RPMI8226 (cell line): ENCODE results near the gene TBX6.
"Not testable (repeated sequence)": the region's sequence is repeated elsewhere in the genome, so short reads cannot be mapped to it uniquely, and the experiment has no call there.

Source experiments
- DNase-seq: peaks from one replicate; pipeline ENCODE4 v3.0.0-alpha.2; 2015

Gene TBX6, protein sequence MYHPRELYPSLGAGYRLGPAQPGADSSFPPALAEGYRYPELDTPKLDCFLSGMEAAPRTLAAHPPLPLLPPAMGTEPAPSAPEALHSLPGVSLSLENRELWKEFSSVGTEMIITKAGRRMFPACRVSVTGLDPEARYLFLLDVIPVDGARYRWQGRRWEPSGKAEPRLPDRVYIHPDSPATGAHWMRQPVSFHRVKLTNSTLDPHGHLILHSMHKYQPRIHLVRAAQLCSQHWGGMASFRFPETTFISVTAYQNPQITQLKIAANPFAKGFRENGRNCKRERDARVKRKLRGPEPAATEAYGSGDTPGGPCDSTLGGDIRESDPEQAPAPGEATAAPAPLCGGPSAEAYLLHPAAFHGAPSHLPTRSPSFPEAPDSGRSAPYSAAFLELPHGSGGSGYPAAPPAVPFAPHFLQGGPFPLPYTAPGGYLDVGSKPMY

DNA sequence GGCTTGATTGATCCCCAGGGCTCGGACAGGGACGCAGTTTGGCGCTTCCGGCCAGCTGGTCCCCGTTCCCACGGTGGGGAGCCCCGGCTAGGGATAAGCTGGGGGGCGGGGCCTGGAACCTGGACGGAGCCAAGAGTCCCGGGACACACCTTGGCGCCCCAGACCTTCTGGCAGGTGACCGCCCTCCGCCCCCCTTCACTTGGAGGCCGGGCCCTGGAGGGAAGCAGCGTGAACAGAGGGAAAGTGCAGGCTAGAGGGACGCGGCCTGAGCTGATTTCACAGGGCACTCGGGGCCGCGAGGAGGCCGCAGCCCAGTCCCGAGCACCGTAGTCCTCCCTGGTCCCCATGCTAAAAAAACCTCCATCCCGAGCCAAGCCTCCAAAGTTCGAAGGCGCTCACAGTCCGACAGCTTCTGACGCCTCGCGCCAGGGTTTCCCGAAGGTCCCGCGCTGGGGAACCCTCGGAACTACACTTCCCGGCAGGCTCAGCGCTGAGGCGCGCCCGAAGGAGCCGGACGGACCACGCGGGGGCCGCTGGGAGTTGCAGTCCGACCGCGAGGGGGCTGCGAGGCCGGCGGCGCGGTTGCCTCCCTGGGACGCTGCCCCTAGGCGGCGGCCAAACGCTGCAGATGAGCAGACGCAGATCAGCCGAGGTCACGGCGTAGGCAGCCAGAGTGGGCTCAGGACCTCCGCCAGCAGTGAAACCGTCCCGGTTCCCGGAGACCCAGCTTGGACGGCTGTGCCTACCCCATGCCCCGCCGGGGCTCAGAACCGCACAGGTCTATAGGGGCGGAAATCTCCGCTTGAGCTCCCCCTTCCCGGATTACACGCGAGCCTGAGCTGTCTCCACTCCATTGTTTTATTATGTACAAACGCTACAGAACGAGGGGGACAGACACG, at the start of gene TBX6:
Gene TBX6, minus strand, starts transcription at position 451 of the 899 bp plus-strand sequence. CDS start 731 bp downstream, outside the sequence.
- peak; percentile 98 for DNase-seq

- DNase-seq = peak; percentile 36
Observed at GRCh38 chr16:30139583-30140481, 48.1 kb upstream of the TBX6 start.

- DNase-seq = no peak
Observed at GRCh38 chr16:30137897-30138296, 46.2 kb upstream of the TBX6 start.

DNA sequence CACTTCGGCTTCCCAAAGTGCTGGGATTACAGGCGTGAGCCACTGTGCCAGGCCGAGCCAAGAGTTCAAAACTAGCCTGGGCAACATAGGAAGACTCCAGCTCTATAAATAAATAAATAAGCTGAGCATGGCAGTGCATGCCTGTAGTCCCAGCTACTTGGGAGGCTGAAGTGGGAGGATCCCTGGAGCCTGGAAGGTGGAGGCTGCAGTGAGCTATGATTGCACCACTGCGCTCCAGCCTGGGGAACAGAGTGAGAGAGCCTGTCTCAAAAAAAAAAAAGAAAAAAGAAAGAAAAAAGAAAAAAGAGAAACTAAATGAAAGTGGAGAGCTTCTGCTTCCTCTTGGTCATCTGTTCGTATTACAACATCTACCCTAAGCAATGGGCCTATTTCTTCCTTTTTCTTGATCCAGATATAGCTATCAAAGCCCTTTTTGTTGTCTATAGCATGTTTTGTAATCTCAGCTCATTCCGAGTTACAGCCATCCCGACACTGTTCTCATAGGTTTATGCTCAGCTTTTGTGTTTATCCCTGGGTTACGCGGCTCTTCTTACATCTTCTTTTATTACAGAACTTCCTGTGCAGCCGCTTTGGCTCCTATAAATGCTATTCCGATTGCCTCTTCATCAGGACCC, 45.4 kb upstream of the TBX6 start:
- DNase-seq = no peak

- DNase-seq = no peak
Observed at GRCh38 chr16:30132591-30132990, 40.9 kb upstream of the TBX6 start.

- DNase-seq = peak; percentile 70
Observed at GRCh38 chr16:30131869-30132475, 40.2 kb upstream of the TBX6 start.

- DNase-seq = no peak
Observed at GRCh38 chr16:30127993-30128392, 36.3 kb upstream of the TBX6 start.

DNA sequence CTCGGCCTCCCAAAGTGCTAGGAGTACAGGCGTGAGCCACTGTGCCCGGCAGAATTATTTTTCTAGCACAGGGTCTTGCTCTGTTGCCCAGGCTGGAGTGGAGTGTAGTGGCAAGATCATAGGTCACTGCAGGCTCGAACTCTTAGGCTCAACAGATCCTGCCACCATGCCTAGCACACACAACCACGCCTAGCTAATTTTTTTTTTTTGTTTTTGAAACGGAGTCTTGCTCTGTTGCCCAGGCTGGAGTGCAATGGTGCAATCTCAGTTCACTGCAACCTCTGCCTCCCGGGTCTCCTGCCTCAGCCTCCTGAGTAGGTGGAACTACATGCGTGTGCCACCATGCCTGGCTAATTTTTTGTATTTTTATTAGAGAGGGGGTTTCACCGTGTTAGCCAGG, 34.0 kb upstream of the TBX6 start:
- not testable (repeated sequence) for DNase-seq

- no peak for DNase-seq
Observed at GRCh38 chr16:30124985-30125379, 33.3 kb upstream of the TBX6 start.

DNA sequence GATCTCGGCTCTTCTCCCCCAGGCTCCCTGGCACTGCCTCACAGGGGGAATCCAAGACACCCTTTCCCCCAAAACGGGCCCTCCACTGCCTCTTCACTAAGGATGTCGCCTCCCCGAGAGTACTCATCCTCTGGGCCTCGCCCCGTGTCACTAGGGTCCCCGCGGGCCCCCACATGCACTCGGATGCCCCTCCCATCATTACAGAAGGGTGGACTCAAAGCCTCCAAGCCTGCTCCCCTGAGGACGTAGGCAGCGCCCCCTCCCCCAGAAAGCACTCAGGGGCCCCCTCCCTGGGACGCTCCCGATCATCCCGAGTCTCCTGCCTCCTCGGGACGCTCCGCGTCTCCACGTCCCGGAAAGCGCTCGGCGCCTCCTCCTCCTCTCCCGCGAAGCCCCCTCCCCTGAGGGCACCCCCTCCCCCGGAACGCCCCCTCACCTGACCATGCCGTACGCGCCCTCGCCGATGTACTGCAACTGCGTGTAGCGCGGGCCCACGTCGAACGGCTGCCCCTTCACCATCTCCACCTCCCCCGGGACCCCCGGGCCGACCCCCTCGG, 31.0 kb upstream of the TBX6 start:
- peak; percentile 33 for DNase-seq

DNA sequence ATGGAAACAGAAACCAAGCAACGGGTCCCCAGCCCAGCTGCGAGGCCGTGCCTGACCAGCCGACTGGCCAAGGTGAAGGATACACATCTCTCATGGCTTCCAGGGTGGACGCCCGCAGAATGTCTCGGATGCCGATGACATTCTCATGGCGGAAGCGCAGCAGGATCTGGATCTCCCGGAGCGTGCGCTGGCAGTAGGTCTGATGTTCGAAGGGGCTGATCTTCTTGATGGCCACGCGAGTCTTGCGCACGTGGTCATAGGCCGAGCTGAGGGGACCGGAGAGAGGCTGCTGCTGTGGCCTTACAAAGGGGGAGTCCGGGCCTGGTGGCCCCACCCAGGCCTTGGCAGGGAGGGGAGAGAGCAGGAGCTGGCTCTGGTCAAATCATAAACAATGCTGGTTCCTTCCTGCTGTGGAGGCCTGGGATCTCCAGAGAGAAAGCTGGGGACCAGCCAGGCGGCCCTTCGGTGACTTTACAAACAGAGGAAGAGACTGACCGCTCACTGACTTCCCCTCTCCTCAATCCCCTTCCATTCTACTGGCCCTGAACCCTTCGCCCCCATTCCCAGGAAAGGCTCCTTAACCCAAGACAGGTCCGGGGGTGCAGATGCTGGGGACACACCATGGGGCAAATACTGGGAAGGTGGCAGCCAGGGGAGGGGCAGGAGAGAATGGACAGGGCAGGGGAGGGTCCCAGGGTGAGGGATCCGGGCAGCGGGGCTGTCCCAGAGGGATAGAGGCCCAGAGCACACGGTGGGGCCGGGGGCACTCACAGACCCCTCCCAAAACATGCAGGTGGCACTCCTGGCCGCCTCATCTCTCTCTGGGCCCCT, 30.2 kb upstream of the TBX6 start:
- no peak for DNase-seq

DNA sequence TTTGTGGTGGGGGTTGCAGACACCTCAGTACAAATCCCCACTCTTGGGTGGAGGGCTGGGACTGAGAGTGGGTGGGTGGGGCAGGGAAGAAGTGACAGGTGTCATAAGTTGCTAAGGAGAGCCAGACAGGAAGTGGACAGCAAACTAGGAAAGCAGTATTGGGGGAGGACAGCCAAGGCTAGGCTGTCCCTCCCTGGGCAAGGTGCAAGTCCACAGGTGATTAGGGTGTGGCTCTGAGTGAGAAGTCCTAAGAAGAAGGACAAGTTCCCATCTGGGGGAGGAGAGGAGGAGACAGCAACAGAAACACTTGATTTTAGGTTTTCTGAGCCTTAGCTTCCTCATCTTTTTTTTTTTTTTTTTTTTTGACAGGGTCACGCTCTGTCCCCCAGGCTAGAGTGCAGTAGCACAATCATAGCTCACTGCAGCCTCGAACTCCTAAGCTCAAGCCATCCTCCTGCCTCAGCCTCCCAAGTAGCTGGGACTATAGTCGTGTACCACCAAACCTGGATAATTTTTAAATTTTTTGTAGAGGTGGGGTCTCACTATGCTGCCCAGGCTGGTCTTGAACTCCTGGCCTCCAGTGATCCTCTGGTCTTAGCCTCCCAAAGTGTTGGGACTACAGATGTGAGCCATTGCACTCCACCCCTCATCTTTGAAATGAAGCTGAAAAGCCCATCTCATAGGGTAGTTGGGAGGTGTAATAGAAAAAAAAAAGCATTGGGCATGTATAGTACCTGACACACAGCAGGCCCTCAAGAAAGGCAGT, 28.8 kb upstream of the TBX6 start:
- no peak for DNase-seq

GRCh38 chr16:30119428-30119827, 27.7 kb upstream of the TBX6 start:
- no peak for DNase-seq

- no peak for DNase-seq
Observed at GRCh38 chr16:30117768-30118167, 26.0 kb upstream of the TBX6 start.

DNA sequence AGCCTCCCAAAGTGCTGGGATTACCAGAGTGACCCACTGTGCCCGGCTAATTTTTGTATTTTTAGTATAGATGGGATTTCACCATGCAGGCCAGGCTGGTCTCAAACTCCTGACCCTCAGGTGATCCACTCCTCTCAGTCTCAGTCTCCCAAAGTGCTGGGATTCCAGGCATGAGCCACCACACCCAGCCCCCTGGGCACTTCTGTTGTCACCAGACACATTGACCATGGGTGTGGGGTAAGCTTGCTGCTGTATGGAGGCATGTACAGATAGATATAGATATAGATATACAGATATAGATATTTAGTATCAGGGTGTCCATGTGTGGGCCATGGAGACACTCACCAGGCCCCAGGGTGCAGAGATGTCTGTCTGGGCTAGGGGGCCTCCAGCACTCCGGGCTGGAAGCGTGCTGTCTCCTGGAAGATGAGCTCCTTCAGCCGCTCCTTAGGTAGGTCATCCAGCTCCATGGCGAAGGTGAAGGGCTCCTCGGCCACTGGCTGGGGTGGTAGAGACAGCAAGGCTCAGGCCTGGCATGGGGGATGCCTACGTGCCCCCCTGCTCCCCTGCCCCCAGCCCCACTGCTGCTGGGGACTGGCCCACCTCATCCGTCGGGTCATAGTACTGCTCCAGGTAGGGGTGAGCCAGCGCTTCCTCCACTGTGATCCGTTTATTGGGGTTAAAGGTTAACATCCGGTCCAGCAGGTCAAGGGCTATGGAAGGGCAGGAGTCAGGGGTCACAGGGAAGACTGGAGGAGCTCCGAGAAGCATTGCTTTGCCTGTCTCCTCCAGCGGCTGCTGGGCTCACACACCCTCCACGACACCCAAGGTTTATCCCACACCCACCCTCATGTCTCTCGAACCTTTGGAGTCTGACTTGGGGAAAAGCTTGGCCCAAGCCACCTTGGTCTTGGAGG, 24.8 kb upstream of the TBX6 start:
- no peak for DNase-seq

DNA sequence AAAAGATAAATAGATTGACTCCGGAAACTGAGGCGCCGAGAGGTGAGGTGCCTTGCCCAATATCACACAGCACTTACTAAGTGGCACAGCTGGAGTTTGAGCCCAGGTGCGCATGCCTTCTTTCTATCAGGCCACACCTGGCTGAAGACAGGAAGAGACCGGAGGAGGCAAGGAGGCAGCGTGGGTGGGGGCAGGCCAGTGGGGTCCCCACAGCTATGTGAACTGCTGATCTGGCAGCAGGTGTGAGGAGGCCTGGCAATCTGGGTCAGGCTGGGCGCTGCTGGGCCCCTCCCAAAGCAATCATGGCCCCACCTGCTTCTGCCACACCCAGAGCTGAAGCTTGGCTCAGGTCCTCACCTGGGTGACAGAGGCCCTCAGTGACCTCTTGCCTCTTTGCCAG, 23.5 kb upstream of the TBX6 start:
- peak; percentile 99 for DNase-seq

DNA sequence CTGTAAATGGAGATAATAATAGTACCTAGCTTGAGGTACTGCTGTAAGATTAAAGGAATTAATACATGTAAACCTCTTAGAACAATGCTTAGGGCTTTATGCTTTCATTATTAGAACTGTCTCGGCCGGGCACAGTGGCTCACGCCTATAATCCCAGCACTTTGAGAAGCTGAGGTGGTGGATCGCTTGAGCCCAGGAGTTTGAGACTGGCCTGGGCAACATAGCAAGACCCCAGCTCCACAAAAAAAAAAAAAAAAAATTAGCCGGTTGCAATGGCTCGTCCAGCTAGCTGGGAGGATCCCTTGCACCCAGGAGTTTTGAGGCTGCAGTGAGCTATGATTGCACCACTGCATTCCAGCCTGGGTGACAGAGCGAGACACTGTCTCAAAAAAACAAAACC, 23.1 kb upstream of the TBX6 start:
- DNase-seq = not testable (repeated sequence)

DNA sequence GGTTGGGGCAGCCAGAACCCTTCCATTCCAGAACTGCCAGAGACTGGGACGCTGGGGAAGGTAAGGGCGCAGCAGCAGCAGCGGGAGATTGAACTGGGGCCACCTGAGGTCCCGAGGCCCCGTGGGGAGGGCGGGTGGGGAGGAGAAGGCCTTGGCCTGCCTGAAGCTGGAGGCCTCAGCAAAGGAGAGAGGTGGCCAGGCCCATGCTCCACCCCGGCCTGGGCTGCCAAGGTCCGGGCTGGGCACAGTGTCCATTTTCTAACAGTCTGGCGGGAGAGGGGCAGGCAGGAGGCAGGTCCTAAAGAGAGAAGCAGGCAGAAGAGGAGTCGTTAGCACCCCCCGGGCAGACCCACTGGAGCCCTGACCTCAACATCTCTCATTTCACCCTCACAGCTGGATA, 22.7 kb upstream of the TBX6 start:
- no peak for DNase-seq
